B cell (primary cell): Measurements from ENCODE around the gene BOK.

ENCODE experiments used
- EZH2 ChIP-seq: IDR thresholded peaks from 2 replicates; pipeline ENCODE4 v1.6.1; 2012; ENCODE audit warnings: borderline replicate concordance, low read depth, mild to moderate bottlenecking, moderate library complexity, low read length; ENCODE audit not compliant: insufficient read depth, poor library complexity, severe bottlenecking
- TF ChIP-seq, protein P1 (sequence below): fragments of 200-600 bp; IDR thresholded peaks from one replicate; pipeline ENCODE4 v1.8.0; 2022; ENCODE audit warnings: antibody characterized with exemption, mild to moderate bottlenecking

DNA sequence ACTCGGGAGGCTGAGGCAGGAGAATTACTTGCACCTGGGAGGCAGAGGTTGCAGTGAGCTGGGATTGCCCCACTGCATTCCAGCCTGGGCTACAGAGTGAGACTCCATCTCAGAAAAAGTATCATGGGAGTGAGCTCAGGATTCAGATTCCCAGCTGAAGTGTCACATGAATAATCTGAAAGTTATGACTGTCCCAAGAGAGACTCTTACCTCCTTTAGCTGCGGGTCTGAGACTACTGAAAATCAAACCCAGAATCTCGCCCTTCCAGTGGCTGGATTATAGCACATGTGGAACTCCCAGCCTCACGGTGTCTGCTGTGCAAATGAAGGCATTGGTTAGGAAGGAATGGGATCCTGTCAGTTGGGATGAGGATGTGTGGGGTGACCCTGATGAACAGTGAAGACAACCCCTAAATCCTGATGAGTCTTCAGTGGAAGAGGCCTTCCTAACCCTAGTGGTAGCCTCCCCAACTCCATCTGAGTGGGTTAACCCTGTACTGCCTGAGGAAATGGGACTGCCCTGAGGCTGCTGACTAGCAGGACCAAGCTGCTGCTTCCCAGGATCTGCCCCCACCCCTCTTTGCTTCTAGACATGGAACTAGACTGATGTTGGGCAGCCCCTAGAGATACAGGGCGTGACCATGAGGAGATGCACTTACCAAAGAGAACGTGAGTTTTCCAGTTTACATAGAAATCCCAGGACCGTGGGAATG, 16.5 kb downstream of the BOK start:
- no peak for TF ChIP-seq EZH2
- TF ChIP-seq, protein P1, sequence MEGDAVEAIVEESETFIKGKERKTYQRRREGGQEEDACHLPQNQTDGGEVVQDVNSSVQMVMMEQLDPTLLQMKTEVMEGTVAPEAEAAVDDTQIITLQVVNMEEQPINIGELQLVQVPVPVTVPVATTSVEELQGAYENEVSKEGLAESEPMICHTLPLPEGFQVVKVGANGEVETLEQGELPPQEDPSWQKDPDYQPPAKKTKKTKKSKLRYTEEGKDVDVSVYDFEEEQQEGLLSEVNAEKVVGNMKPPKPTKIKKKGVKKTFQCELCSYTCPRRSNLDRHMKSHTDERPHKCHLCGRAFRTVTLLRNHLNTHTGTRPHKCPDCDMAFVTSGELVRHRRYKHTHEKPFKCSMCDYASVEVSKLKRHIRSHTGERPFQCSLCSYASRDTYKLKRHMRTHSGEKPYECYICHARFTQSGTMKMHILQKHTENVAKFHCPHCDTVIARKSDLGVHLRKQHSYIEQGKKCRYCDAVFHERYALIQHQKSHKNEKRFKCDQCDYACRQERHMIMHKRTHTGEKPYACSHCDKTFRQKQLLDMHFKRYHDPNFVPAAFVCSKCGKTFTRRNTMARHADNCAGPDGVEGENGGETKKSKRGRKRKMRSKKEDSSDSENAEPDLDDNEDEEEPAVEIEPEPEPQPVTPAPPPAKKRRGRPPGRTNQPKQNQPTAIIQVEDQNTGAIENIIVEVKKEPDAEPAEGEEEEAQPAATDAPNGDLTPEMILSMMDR, result no peak
